BJ (cell line): ENCODE measurements around the gene SHANK2. TPM values are rescaled to one million over a fixed set of nuclear protein-coding genes. Genes with fewer than 3 reads are reported as not detected.

ENCODE experiments used
- CTCF ChIA-PET: fragments of 350-600 bp; formaldehyde crosslinking; extraction: SDS; loops from one replicate; lab custom pipeline; 2021; ENCODE audit warnings: antibody characterized with exemption, inconsistent platforms; lab: Yijun Ruan, JAX
- POLR2A ChIA-PET: fragments of 300-600 bp; sonication (Branson Sonifier 250); formaldehyde crosslinking; extraction: SDS; loops from one replicate; lab custom pipeline; 2021; ENCODE audit warnings: antibody characterized with exemption; lab: Charles Lee
- DNase-seq: peaks from one replicate; pipeline ENCODE4 v3.0.0-alpha.2; 2011; ENCODE audit warnings: low read depth
- H3K27me3 ChIP-seq: 2 replicates; pipeline ENCODE4 v1.6.0; 2011; ENCODE audit warnings: low read length; ENCODE audit not compliant: control insufficient read depth, insufficient read depth
- H3K36me3 ChIP-seq: 2 replicates; pipeline ENCODE4 v1.5.1; 2011; ENCODE audit warnings: low read length; ENCODE audit not compliant: control insufficient read depth, insufficient read depth
- H3K4me3 ChIP-seq: 2 replicates; pipeline ENCODE4 v1.5.1; 2011; ENCODE audit warnings: low read depth, mild to moderate bottlenecking, control low read depth, low read length
- polyA plus RNA-seq: library from polyadenylated mRNA; depleted of rRNA; stranded (reverse); fragments of >200 nt; gene quantifications from 2 replicates; pipeline ENCODE4 v1.2.3, GENCODE V29; 2011
- TF ChIP-seq, protein P1 (sequence below): IDR thresholded peaks from 2 replicates; pipeline ENCODE4 v1.5.1; 2011; ENCODE audit warnings: low read depth, mild to moderate bottlenecking, control low read depth, inconsistent platforms, low read length, moderate library complexity; ENCODE audit not compliant: insufficient read depth

Gene SHANK2
- polyA plus RNA-seq, 1 experiment = 0.37 TPM

DNA sequence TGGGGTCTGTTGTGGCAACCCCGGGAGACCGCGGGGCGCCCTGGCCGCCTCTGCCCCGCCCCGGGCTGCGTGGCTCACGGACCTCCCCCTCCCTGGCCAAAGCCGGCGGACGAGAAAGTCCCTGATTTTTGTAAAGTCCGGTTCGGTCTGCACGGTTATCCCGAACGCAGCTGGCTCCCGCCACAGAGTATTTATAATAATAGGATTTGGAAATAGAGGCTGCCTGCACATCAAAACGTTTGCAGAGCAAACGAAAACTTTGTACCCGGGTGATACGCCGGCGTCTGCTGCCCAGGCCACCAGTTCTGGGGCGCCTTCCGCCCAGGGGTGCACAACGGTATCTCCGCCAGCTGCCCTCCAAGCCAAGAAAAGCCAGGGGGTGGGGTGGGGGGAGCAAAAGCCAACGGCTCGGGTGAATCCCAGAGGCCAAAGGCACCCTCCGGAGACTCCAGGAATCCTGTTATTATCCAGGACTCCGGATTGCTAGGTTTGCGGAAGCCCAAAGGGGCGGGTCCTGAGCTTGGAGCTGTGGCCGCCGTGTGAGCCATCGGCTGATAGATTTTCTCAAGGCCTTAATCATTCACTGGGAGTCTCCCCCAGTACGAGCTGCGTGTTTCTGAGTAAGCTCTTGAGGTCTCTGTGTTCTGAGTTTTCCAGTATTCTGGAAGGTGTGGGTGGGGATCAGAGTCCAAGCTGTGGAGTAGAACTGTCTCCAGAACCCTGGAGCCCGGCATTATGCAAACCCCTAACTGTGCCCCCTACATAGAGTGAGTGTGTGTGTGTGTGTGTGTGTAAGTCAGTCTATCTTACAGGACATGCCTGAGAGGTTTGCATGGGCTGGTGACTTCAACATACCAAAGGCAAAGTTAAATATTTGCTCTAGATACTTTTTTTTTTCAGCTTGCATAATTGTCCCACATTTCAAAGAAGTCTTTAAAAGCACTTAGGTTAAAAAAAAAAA is 673 bp upstream of the SHANK2 start:
- H3K4me3 ChIP-seq = peak overlapping the region; percentile 44

DNA sequence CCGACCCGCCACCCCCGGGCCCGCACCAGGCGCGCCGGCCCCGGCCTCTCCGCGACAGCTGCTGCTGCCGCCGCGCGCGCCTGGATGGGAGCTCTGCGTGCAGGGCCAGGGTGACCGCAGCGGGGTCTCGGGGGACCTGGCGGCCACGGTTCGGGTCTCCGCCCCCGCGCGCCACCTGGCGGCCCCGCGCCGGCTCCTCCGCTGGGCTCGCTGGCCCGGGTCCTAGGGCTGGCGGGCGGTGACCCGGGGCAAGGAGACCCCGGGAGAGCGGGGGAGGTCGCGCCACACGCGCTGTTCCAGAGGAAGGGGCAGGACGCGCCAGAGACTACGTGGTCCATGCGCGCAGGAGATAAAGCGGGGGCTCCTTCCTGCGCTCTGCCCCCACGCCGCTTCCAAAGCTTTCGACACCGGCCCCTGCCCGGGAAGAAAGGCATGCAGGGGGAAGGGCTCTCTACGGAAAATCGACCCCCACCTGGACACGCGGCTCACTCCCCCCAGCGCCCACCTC is 562 bp downstream of the SHANK2 start:
- DNase-seq = no peak
- TF ChIP-seq, protein P1, sequence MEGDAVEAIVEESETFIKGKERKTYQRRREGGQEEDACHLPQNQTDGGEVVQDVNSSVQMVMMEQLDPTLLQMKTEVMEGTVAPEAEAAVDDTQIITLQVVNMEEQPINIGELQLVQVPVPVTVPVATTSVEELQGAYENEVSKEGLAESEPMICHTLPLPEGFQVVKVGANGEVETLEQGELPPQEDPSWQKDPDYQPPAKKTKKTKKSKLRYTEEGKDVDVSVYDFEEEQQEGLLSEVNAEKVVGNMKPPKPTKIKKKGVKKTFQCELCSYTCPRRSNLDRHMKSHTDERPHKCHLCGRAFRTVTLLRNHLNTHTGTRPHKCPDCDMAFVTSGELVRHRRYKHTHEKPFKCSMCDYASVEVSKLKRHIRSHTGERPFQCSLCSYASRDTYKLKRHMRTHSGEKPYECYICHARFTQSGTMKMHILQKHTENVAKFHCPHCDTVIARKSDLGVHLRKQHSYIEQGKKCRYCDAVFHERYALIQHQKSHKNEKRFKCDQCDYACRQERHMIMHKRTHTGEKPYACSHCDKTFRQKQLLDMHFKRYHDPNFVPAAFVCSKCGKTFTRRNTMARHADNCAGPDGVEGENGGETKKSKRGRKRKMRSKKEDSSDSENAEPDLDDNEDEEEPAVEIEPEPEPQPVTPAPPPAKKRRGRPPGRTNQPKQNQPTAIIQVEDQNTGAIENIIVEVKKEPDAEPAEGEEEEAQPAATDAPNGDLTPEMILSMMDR = peak; percentile 13; the same call in 1 of the 2 replicates
- H3K36me3 ChIP-seq = no peaks in the 10 kb centered on the region
- H3K4me3 ChIP-seq = peak overlapping the region; percentile 44
- POLR2A ChIA-PET = no interaction called here
- CTCF ChIA-PET = interaction anchor here (0.8 to 5.5 kb wide), 9 partner anchors 8 to 165 kb away, joined by 3 to 26 read pairs (median 4); no protein-coding TSS in a partner anchor
- H3K27me3 ChIP-seq = peaks cover 33% of the 10 kb centered on the region

More for the DNA sequence above, 673 bp upstream of the SHANK2 start:
- ChIA-PET CTCF (interaction anchor here (1.0 to 5.5 kb wide), 6 partner anchors 11 to 119 kb away, joined by 3 to 26 read pairs (median 4); no protein-coding TSS in a partner anchor), POLR2A (interaction anchor here (0.6 kb wide), 2 partner anchors 20 to 622 kb away, joined by 4 to 5 read pairs; no protein-coding TSS in a partner anchor)
- peaks cover 31% of the 10 kb centered on the region for H3K27me3 ChIP-seq
- no peak for DNase-seq
- TF ChIP-seq, protein P1 = no peak
- no peaks in the 10 kb centered on the region for H3K36me3 ChIP-seq

DNA sequence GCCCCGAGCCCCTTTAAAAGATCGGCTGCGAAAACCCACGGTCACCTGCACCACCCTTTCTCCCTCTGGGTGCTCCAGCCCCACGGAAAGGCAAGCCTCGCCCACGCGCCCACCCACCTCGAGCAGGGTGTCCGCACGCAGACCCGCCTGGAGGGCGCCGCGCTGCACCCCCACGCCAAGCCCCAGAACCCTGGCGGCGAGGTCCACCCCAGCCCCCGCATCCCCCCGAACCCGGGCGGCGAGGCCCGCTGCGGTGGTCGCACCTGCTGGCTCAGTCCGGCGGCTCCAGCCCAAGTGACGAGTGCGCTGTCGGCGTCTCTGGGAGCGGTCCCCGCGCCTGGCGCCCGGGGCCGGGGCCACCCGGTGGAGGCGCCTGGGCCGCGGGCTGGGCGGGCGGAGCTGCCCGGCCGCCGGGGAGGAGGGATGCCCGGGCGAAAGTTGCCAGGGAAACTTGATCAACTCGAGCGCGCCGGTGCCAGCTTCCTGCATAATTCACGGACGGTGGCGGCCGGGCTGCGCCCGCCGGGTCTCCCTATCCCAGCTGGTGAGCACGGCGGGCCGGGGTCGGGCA is 1.1 kb downstream of the SHANK2 start:
- ChIA-PET POLR2A (no interaction called here), CTCF (interaction anchor here (1.2 to 5.5 kb wide), 7 partner anchors 8 to 164 kb away, joined by 3 to 26 read pairs (median 5); no protein-coding TSS in a partner anchor)
- Histone ChIP-seq H3K36me3 (no peaks in the 10 kb centered on the region), H3K27me3 (peaks cover 34% of the 10 kb centered on the region), H3K4me3 (peak overlapping the region; percentile 27)
- DNase-seq = no peak
- TF ChIP-seq, protein P1 = no peak

DNA sequence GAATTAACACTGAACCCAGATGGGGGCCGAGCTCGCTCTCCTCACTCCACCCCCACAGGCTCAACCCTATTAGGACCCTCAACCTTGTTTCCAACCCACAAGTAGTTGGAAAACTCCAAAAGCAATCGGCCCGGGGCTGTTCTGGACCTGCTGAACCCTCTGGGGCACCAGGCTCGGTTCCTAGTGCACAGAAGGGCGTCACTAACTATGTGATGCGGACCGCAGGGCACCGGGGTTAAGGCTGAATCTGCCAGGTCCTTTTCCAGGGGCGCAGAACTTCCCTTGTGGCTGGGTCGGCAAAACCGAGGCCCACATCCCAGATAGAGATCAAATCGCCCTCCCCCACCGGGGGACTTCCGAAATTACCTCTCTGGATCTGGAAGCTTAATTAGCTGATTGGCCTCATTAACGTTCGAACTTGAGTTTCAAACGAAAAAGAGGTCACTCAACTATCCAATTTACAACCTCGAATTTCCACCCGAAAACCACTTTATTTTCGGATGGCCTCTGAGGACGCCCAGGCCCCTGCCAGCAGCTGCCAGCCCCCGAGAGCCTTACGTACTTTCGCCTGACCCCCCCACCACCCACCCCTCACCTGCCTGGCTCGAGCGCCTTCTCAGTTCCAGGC is 1.7 kb downstream of the SHANK2 start:
- POLR2A ChIA-PET = no interaction called here
- CTCF ChIA-PET = interaction anchor here (1.4 to 5.5 kb wide), 5 partner anchors 11 to 164 kb away, joined by 3 to 26 read pairs (median 5); no protein-coding TSS in a partner anchor
- DNase-seq = no peak

More for the DNA sequence above, 1.7 kb downstream of the SHANK2 start:
- H3K4me3 ChIP-seq = no peak overlapping the region
- H3K27me3 ChIP-seq = peaks cover 34% of the 10 kb centered on the region
- TF ChIP-seq, protein P1 = no peak
- no peaks in the 10 kb centered on the region for H3K36me3 ChIP-seq
